ENCODE results near the gene GPR15LG.

DNA sequence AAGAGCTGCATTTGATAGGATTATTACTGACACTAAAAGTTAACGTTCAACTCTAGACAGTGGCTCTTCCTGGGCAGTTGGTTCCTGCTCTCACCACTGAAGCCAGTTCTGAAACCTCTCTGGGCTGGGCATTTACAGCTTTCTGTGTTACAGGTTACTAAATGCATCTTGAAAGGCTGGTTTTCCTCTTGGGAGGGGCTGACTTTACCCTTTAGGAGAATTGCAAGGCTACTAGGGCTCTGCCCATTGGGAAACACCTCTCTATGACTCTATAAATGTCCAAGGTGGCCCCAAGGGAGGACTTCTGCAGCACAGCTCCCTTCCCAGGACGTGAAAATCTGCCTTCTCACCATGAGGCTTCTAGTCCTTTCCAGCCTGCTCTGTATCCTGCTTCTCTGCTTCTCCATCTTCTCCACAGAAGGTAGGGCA, at the start of gene GPR15LG:
- TF ChIP-seq, protein P1, sequence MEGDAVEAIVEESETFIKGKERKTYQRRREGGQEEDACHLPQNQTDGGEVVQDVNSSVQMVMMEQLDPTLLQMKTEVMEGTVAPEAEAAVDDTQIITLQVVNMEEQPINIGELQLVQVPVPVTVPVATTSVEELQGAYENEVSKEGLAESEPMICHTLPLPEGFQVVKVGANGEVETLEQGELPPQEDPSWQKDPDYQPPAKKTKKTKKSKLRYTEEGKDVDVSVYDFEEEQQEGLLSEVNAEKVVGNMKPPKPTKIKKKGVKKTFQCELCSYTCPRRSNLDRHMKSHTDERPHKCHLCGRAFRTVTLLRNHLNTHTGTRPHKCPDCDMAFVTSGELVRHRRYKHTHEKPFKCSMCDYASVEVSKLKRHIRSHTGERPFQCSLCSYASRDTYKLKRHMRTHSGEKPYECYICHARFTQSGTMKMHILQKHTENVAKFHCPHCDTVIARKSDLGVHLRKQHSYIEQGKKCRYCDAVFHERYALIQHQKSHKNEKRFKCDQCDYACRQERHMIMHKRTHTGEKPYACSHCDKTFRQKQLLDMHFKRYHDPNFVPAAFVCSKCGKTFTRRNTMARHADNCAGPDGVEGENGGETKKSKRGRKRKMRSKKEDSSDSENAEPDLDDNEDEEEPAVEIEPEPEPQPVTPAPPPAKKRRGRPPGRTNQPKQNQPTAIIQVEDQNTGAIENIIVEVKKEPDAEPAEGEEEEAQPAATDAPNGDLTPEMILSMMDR (conservative IDR thresholded peaks at IDR 0.05; ENCODE audit: low read depth, low read length), result no peak
- no peak for TF ChIP-seq EZH2phosphoT487 (IDR thresholded peaks at IDR 0.05; ENCODE audit: borderline replicate concordance, low read length)
